GM10248 (cell line): Measurements from ENCODE around the gene RPL22.

Source experiments
- CTCF ChIA-PET: fragments of 300-600 bp; sonication (Branson Sonifier 250); formaldehyde crosslinking; extraction: SDS; loops from one replicate; lab custom pipeline; 2021; ENCODE audit warnings: antibody characterized with exemption; lab: Yijun Ruan, JAX
- POLR2A ChIA-PET: fragments of 350-650 bp; sonication (Branson Sonifier 250); formaldehyde crosslinking; extraction: SDS; loops from one replicate; lab custom pipeline; 2020; ENCODE audit warnings: antibody characterized with exemption; lab: Yijun Ruan, JAX
- DNase-seq: peaks from one replicate; pipeline ENCODE4 v3.0.0; 2012; ENCODE audit errors: extremely low spot score
- CTCF ChIP-seq: IDR thresholded peaks from 2 replicates; pipeline ENCODE4 v1.5.1; 2012; ENCODE audit warnings: mild to moderate bottlenecking, low read depth; ENCODE audit errors: extremely low read depth, missing control alignments, control extremely low read depth

The RPL22 gene

GRCh38 chr1:6210591-6211355, 11.4 kb upstream of the RPL22 start:
- DNase-seq = no peak
- no peak for TF ChIP-seq CTCF
- CTCF ChIA-PET = interaction anchor here (0.9 to 1.6 kb wide), 3 partner anchors 9 to 34 kb away, joined by 3 to 7 read pairs (median 3); no protein-coding TSS in a partner anchor
- POLR2A ChIA-PET = no interaction called here

- ChIA-PET POLR2A (no interaction called here), CTCF (interaction anchor here (0.6 to 1.6 kb wide), 7 partner anchors 10 to 35 kb away, joined by 3 to 7 read pairs (median 3); no protein-coding TSS in a partner anchor)
- no peak for DNase-seq
- peak; percentile 18 for TF ChIP-seq CTCF
Measured at GRCh38 chr1:6209661-6210580, 10.5 kb upstream of the RPL22 start.

GRCh38 chr1:6208723-6209660, 9.6 kb upstream of the RPL22 start:
- ChIA-PET POLR2A (no interaction called here), CTCF (interaction anchor here (0.6 to 1.6 kb wide), 7 partner anchors 13 to 38 kb away, joined by 3 to 6 read pairs (median 4); no protein-coding TSS in a partner anchor)
- peak; percentile 67 for DNase-seq
- TF ChIP-seq CTCF = peak; percentile 53

GRCh38 chr1:6207921-6208320, 8.5 kb upstream of the RPL22 start:
- POLR2A ChIA-PET = interaction anchor here (0.6 kb wide), 1 partner anchor 76 kb away, joined by 3 read pairs; no protein-coding TSS in a partner anchor
- TF ChIP-seq CTCF = no peak
- DNase-seq = no peak
- CTCF ChIA-PET = interaction anchor here (1.0 to 3.6 kb wide), 7 partner anchors 9 to 39 kb away, joined by 3 to 20 read pairs (median 4); no protein-coding TSS in a partner anchor

- no peak for DNase-seq
- POLR2A ChIA-PET = no interaction called here
- no peak for TF ChIP-seq CTCF
Measured at GRCh38 chr1:6207075-6207885, 7.9 kb upstream of the RPL22 start.

More at GRCh38 chr1:6207075-6207885, 7.9 kb upstream of the RPL22 start:
- CTCF ChIA-PET = interaction anchor here (1.1 to 4.7 kb wide), 13 partner anchors 9 to 142 kb away, joined by 3 to 27 read pairs (median 5); partner anchors contain the start of gene HES3
